Uterine smooth muscle cell (primary cell): ENCODE data around the gene CWH43. TPM values are rescaled to one million over a fixed set of nuclear protein-coding genes. Genes with fewer than 3 reads are reported as not detected.

Source experiments
- total RNA-seq: library from RNA; depleted of rRNA; stranded (reverse); fragments of >200 nt; gene quantifications from 2 replicates; pipeline ENCODE4 v1.2.3, GENCODE V29; 2014

CWH43 gene
- 0.12 TPM in 1 of 2 replicates, not detected in the other for total RNA-seq

GRCh38 chr4:48985976-48986653 is at the start of gene CWH43:
Gene CWH43, plus strand, starts transcription at chr4:48986275. Its CDS starts 155 bp downstream, at chr4:48986430.

Other genes starting within 250 kb of the CWH43 start
- gene FRYL, start 206.0 kb upstream of the CWH43 start, total RNA-seq = 62.0 and 91.9 TPM in 2 replicates
- gene OCIAD1, start 155.2 kb upstream of the CWH43 start, total RNA-seq = 82.9 and 89.7 TPM in 2 replicates
- gene OCIAD2, start 79.5 kb upstream of the CWH43 start, total RNA-seq = 21.1 and 25.1 TPM in 2 replicates